Tibial nerve (tissue), 4 donors: Measurements from ENCODE around the gene SHFL.

ENCODE experiments used
- EP300 ChIP-seq, 2 donors: sonication (generic); formaldehyde crosslinking; IDR thresholded peaks; one replicate each; pipeline ENCODE4 v1.6.1; 2017; ENCODE audit warnings: antibody characterized with exemption in 2 of 2, mild to moderate bottlenecking in 1 of 2
- POLR2A ChIP-seq, 2 donors: fragments of 450-650 bp; IDR thresholded peaks; one replicate each; pipeline ENCODE4 v1.6.1; 2017; ENCODE audit warnings: antibody characterized with exemption in 2 of 2, mild to moderate bottlenecking in 2 of 2, moderate library complexity in 2 of 2
- TF ChIP-seq, protein P1 (sequence below), 5 experiments: fragments of 200-600 bp in 3 of 5; fragments of 450-650 bp in 2 of 5; sonication (generic) in 3 of 5; IDR thresholded peaks; one replicate each; pipeline ENCODE4 v1.5.1; 2016 to 2019; ENCODE audit warnings: antibody characterized with exemption in 5 of 5, mild to moderate bottlenecking in 3 of 5, moderate library complexity in 2 of 5

DNA sequence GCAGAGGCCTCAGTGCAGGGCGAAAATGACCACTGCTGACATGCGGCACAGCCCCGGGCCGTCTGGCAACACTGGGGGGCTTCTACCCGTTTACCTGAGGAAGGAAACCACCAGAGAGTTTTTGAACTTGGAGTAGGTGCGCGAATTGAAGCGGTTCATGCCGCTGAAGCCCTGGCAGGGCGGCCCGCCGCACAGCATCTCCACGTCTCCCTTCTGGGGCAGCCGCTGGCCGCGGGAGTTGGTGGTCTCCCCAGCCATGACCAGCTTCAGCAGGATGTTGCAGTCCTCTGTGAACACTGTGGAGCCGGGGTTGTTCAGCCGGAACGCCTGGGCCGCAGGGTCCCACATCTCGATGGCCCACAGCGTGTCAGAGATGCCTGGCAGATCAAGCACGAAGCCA is 53.8 kb downstream of the SHFL start:
- TF ChIP-seq, protein P1, sequence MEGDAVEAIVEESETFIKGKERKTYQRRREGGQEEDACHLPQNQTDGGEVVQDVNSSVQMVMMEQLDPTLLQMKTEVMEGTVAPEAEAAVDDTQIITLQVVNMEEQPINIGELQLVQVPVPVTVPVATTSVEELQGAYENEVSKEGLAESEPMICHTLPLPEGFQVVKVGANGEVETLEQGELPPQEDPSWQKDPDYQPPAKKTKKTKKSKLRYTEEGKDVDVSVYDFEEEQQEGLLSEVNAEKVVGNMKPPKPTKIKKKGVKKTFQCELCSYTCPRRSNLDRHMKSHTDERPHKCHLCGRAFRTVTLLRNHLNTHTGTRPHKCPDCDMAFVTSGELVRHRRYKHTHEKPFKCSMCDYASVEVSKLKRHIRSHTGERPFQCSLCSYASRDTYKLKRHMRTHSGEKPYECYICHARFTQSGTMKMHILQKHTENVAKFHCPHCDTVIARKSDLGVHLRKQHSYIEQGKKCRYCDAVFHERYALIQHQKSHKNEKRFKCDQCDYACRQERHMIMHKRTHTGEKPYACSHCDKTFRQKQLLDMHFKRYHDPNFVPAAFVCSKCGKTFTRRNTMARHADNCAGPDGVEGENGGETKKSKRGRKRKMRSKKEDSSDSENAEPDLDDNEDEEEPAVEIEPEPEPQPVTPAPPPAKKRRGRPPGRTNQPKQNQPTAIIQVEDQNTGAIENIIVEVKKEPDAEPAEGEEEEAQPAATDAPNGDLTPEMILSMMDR (IDR thresholded peaks at IDR 0.05): no peak
- no peak for TF ChIP-seq EP300 (IDR thresholded peaks at IDR 0.05)
- no peak for TF ChIP-seq POLR2A (IDR thresholded peaks at IDR 0.05)
